ENCODE results near the gene KIF5A.
"Not testable (repeated sequence)": the region's sequence is repeated elsewhere in the genome, so short reads cannot be mapped to it uniquely, and the experiment has no call there.

The KIF5A gene

GRCh38 chr12:57585156-57585555 is 35.3 kb downstream of the KIF5A start:
- no peak for ATAC-seq

GRCh38 chr12:57586128-57586527 is 36.3 kb downstream of the KIF5A start:
- no peak for ATAC-seq

GRCh38 chr12:57586832-57587429 is 37.1 kb downstream of the KIF5A start:
- no peak for ATAC-seq

- ATAC-seq: not testable (repeated sequence)
Measured at GRCh38 chr12:57588951-57589610, 39.2 kb downstream of the KIF5A start.

GRCh38 chr12:57590479-57590863 is 40.6 kb downstream of the KIF5A start:
- ATAC-seq: no peak

GRCh38 chr12:57590864-57591781 is 41.3 kb downstream of the KIF5A start, which contains the start of gene PIP4K2C:
Gene PIP4K2C (plus strand): TSS chr12:57591192. CDS start chr12:57591290, 98 bp downstream.
- peak; percentile 93 to 96 for ATAC-seq

GRCh38 chr12:57591782-57592325 is 42.0 kb downstream of the KIF5A start:
- no peak for ATAC-seq

- no peak for ATAC-seq
Measured at GRCh38 chr12:57592551-57593165, 42.8 kb downstream of the KIF5A start.

GRCh38 chr12:57593187-57593586 is 43.3 kb downstream of the KIF5A start:
- no peak for ATAC-seq

- no peak for ATAC-seq
Measured at GRCh38 chr12:57600395-57600794, 50.6 kb downstream of the KIF5A start.

- ATAC-seq: no peak
Measured at GRCh38 chr12:57602544-57602943, 52.7 kb downstream of the KIF5A start.

GRCh38 chr12:57603324-57603723 is 53.5 kb downstream of the KIF5A start:
- ATAC-seq: no peak

- ATAC-seq: no peak
Measured at GRCh38 chr12:57603815-57604453, 54.1 kb downstream of the KIF5A start.

GRCh38 chr12:57604454-57604991 is 54.7 kb downstream of the KIF5A start, which contains the start of gene DTX3:
Gene DTX3 (plus strand): TSS chr12:57604824. CDS start chr12:57606518, 1,694 bp downstream.
- peak; percentile 60 to 68 for ATAC-seq

GRCh38 chr12:57604992-57605810 is 55.4 kb downstream of the KIF5A start:
- peak; percentile 41 to 47 for ATAC-seq

- ATAC-seq: no peak
Measured at GRCh38 chr12:57605811-57606311, 56.0 kb downstream of the KIF5A start.

- no peak for ATAC-seq
Measured at GRCh38 chr12:57606399-57606798, 56.6 kb downstream of the KIF5A start.

- no peak for ATAC-seq
Measured at GRCh38 chr12:57606821-57607220, 57.0 kb downstream of the KIF5A start.

- ATAC-seq: no peak
Measured at GRCh38 chr12:57607958-57608663, 58.3 kb downstream of the KIF5A start.

Data from activated CD4-positive, CD25-positive, alpha-beta regulatory T cell treated with anti-CD3 and anti-CD28 coated beads, Interleukin-2, amount 50 U/mL, for 24 hours (primary cell).